Measurements from ENCODE around the gene CNTN4. TPM values are rescaled to one million over a fixed set of nuclear protein-coding genes. Genes with fewer than 3 reads are reported as not detected.

CNTN4 gene
- polyA plus RNA-seq, 1 experiment: not detected

- CTCF ChIA-PET: no interaction called here
- TF ChIP-seq CTCF (IDR thresholded peaks at IDR 0.05; ENCODE audit: insufficient read depth, low read depth, low read length): no peak
- DNase-seq (ENCODE audit: low read depth): no peak
- no peaks in the 10 kb centered on the region for H3K27me3 ChIP-seq (ENCODE audit: control insufficient read depth, insufficient read depth, low read length)
- no peak overlapping the region for H3K4me3 ChIP-seq (ENCODE audit: low read depth, low read length)
- POLR2A ChIA-PET: no interaction called here
- H3K36me3 ChIP-seq (ENCODE audit: control insufficient read depth, insufficient read depth, low read length): no peaks in the 10 kb centered on the region
These were observed 824.7 kb downstream of the CNTN4 start for GRCh38 chr3:2923390-2923789.

- ChIA-PET POLR2A (no interaction called here), CTCF (no interaction called here)
- Histone ChIP-seq H3K36me3 (ENCODE audit: control insufficient read depth, insufficient read depth, low read length) (no peaks in the 10 kb centered on the region), H3K27me3 (ENCODE audit: control insufficient read depth, insufficient read depth, low read length) (no peaks in the 10 kb centered on the region), H3K4me3 (ENCODE audit: low read depth, low read length) (no peak overlapping the region)
- TF ChIP-seq CTCF (IDR thresholded peaks at IDR 0.05; ENCODE audit: insufficient read depth, low read depth, low read length): no peak
- DNase-seq (ENCODE audit: low read depth): no peak
These were observed 828.6 kb downstream of the CNTN4 start for GRCh38 chr3:2927259-2927658.

- Histone ChIP-seq H3K36me3 (ENCODE audit: control insufficient read depth, insufficient read depth, low read length) (no peaks in the 10 kb centered on the region), H3K4me3 (ENCODE audit: low read depth, low read length) (no peak overlapping the region), H3K27me3 (ENCODE audit: control insufficient read depth, insufficient read depth, low read length) (no peaks in the 10 kb centered on the region)
- no peak for DNase-seq (ENCODE audit: low read depth)
- POLR2A ChIA-PET: no interaction called here
- CTCF ChIA-PET: no interaction called here
- no peak for TF ChIP-seq CTCF (IDR thresholded peaks at IDR 0.05; ENCODE audit: insufficient read depth, low read depth, low read length)
These were observed 830.9 kb downstream of the CNTN4 start for GRCh38 chr3:2929574-2929973.

GRCh38 chr3:2931265-2931664 is 832.6 kb downstream of the CNTN4 start:
- no peak for TF ChIP-seq CTCF (IDR thresholded peaks at IDR 0.05; ENCODE audit: insufficient read depth, low read depth, low read length)
- Histone ChIP-seq H3K36me3 (ENCODE audit: control insufficient read depth, insufficient read depth, low read length) (no peaks in the 10 kb centered on the region), H3K4me3 (ENCODE audit: low read depth, low read length) (no peak overlapping the region), H3K27me3 (ENCODE audit: control insufficient read depth, insufficient read depth, low read length) (no peaks in the 10 kb centered on the region)
- DNase-seq (ENCODE audit: low read depth): no peak
- CTCF ChIA-PET: no interaction called here
- POLR2A ChIA-PET: no interaction called here

- no peaks in the 10 kb centered on the region for H3K36me3 ChIP-seq (ENCODE audit: control insufficient read depth, insufficient read depth, low read length)
- no peaks in the 10 kb centered on the region for H3K27me3 ChIP-seq (ENCODE audit: control insufficient read depth, insufficient read depth, low read length)
- no peak overlapping the region for H3K4me3 ChIP-seq (ENCODE audit: low read depth, low read length)
- DNase-seq (ENCODE audit: low read depth): no peak
- CTCF ChIA-PET: no interaction called here
- POLR2A ChIA-PET: no interaction called here
- no peak for TF ChIP-seq CTCF (IDR thresholded peaks at IDR 0.05; ENCODE audit: insufficient read depth, low read depth, low read length)
These were observed 835.9 kb downstream of the CNTN4 start for GRCh38 chr3:2934541-2934940.

Measured in BJ (cell line).